HUES64 (cell line): ENCODE data around the gene THUMPD1.
"Not testable (repeated sequence)": the region's sequence is repeated elsewhere in the genome, so short reads cannot be mapped to it uniquely, and the experiment has no call there.

ENCODE experiments used
- H3K27ac ChIP-seq: 2 replicates; pipeline ENCODE4 v1.7.0; 2013; ENCODE audit warnings: low read depth, low read length, inconsistent platforms
- H3K27me3 ChIP-seq: 2 replicates; pipeline ENCODE4 v1.6.1; 2013; ENCODE audit warnings: mild to moderate bottlenecking, low read length; ENCODE audit not compliant: insufficient read depth
- H3K36me3 ChIP-seq: 2 replicates; pipeline ENCODE4 v1.6.1; 2013; ENCODE audit warnings: mild to moderate bottlenecking, low read length; ENCODE audit not compliant: insufficient read depth
- H3K4me1 ChIP-seq: 2 replicates; pipeline ENCODE4 v1.6.1; 2013; ENCODE audit warnings: mild to moderate bottlenecking, low read length, moderate library complexity; ENCODE audit not compliant: insufficient read depth
- H3K4me3 ChIP-seq: 2 replicates; pipeline ENCODE4 v1.5.1; 2013; ENCODE audit warnings: mild to moderate bottlenecking, low read length, moderate library complexity
- H3K9ac ChIP-seq: 2 replicates; pipeline ENCODE4 v1.6.1; 2013; ENCODE audit warnings: mild to moderate bottlenecking, low read depth, low read length
- H3K9me3 ChIP-seq: 2 replicates; pipeline ENCODE4 v1.6.1; 2013; ENCODE audit warnings: low read depth, low read length; ENCODE audit not compliant: insufficient read depth
- WGBS: fragments of 150-250, 120-280 bp; methylation state at CpG from one replicate; pipeline ENCODE4 v1.1.7; 2013; ENCODE audit warnings: missing lambda C conversion rate; 5-methylcytosine and 5-hydroxymethylcytosine counted together

The THUMPD1 gene

GRCh38 chr16:20694096-20694495 lies 47.5 kb downstream of the THUMPD1 start:
- H3K36me3 ChIP-seq, H3K4me3 ChIP-seq, H3K27ac ChIP-seq, H3K9me3 ChIP-seq, H3K4me1 ChIP-seq, H3K27me3 ChIP-seq, H3K9ac ChIP-seq: not testable (repeated sequence)
- WGBS, result 89% methylated on average over 6 of the region's 6 CpGs

- no peaks in the 10 kb centered on the region for H3K4me1 ChIP-seq
- no peak overlapping the region for H3K4me3 ChIP-seq
- no peak overlapping the region for H3K9ac ChIP-seq
- no peaks in the 10 kb centered on the region for H3K27me3 ChIP-seq
- H3K36me3 ChIP-seq, result no peaks in the 10 kb centered on the region
- peaks cover 5% of the 10 kb centered on the region; the same call in 1 of the 2 replicates for H3K9me3 ChIP-seq
- no peak overlapping the region for H3K27ac ChIP-seq
These were observed 52.0 kb downstream of the THUMPD1 start for GRCh38 chr16:20689668-20690067.

- WGBS, result 95% methylated on average over 1 of the region's 1 CpG
- H3K27ac ChIP-seq, result no peak overlapping the region
- no peak overlapping the region for H3K9ac ChIP-seq
- no peaks in the 10 kb centered on the region for H3K36me3 ChIP-seq
- H3K4me1 ChIP-seq, result peaks cover 32% of the 10 kb centered on the region
- no peak overlapping the region for H3K4me3 ChIP-seq
- no peaks in the 10 kb centered on the region for H3K27me3 ChIP-seq
- no peaks in the 10 kb centered on the region for H3K9me3 ChIP-seq
These were observed 57.8 kb downstream of the THUMPD1 start for GRCh38 chr16:20683812-20684211.
